HG02970 (cell line): ENCODE data around the gene IDUA.

Source experiments
- ATAC-seq: cut with Tn5 transposase; IDR thresholded peaks from one replicate; pipeline ENCODE4 v1.9.1; 2021; ENCODE audit warnings: mild to moderate bottlenecking, moderate library complexity, moderate number of reproducible peaks; ENCODE audit not compliant: unreplicated experiment, low FRiP score

IDUA gene

GRCh38 chr4:1027915-1028238, 41.0 kb downstream of the IDUA start:
- ATAC-seq: no peak

GRCh38 chr4:1028574-1029220, 41.9 kb downstream of the IDUA start:
- ATAC-seq: no peak

GRCh38 chr4:1029529-1029928, 42.7 kb downstream of the IDUA start:
- ATAC-seq: no peak

GRCh38 chr4:1030031-1030430, 43.2 kb downstream of the IDUA start:
- ATAC-seq: no peak

GRCh38 chr4:1030559-1030958, 43.7 kb downstream of the IDUA start:
- ATAC-seq: no peak

GRCh38 chr4:1031346-1031745, 44.5 kb downstream of the IDUA start:
- ATAC-seq: no peak

- ATAC-seq: no peak
Measured at GRCh38 chr4:1031956-1032795, 45.3 kb downstream of the IDUA start.

- no peak for ATAC-seq
Measured at GRCh38 chr4:1032861-1033260, 46.0 kb downstream of the IDUA start.

GRCh38 chr4:1033840-1034551, 47.2 kb downstream of the IDUA start:
- ATAC-seq: no peak

GRCh38 chr4:1035510-1035909, 48.7 kb downstream of the IDUA start:
- no peak for ATAC-seq

- no peak for ATAC-seq
Measured at GRCh38 chr4:1036095-1036494, 49.3 kb downstream of the IDUA start.

GRCh38 chr4:1036976-1037810, 50.3 kb downstream of the IDUA start:
- ATAC-seq: no peak

- no peak for ATAC-seq
Measured at GRCh38 chr4:1038948-1039492, 52.2 kb downstream of the IDUA start.

- no peak for ATAC-seq
Measured at GRCh38 chr4:1039493-1040343, 52.9 kb downstream of the IDUA start.

- ATAC-seq: no peak
Measured at GRCh38 chr4:1040344-1041146, 53.7 kb downstream of the IDUA start.

- no peak for ATAC-seq
Measured at GRCh38 chr4:1041147-1041935, 54.5 kb downstream of the IDUA start.

GRCh38 chr4:1041936-1042330, 55.1 kb downstream of the IDUA start:
- ATAC-seq: no peak
